Prostate gland (tissue), 2 donors: ENCODE results near the gene SLC6A3. TPM values are rescaled to one million over a fixed set of nuclear protein-coding genes. Genes with fewer than 3 reads are reported as not detected.

Experiments used
- DNase-seq: peaks from one replicate; pipeline ENCODE4 v3.0.0-alpha.2; 2019; ENCODE audit warnings: low spot score
- H3K27ac ChIP-seq, 2 donors: fragments of 200-600 bp; sonication (generic); 2 replicates each; pipeline ENCODE4 v1.5.1; 2017 to 2019
- H3K27me3 ChIP-seq: fragments of 200-600 bp; sonication (generic); replicated peaks from 2 replicates; pipeline ENCODE4 v1.5.1; 2019; ENCODE audit not compliant: insufficient read depth
- H3K36me3 ChIP-seq, 2 donors: fragments of 200-600 bp; sonication (generic); 1 replicate in 1 of 2; 2 replicates in 1 of 2; pipeline versions ENCODE4 v1.5.1 to v1.8.1; 2017 to 2019
- H3K4me1 ChIP-seq: fragments of 200-600 bp; sonication (generic); replicated peaks from 2 replicates; pipeline ENCODE4 v1.5.1; 2019
- H3K4me3 ChIP-seq, 2 donors: fragments of 200-600 bp; sonication (generic); 2 replicates each; pipeline ENCODE4 v1.5.1; 2017 to 2019
- H3K9me3 ChIP-seq: fragments of 200-600 bp; sonication (generic); 2 replicates; pipeline ENCODE4 v1.5.1; 2017
- CTCF ChIP-seq, 4 experiments: fragments of 200-600 bp in 2 of 4; fragments of 450-650 bp in 2 of 4; sonication (generic) in 2 of 4; IDR thresholded peaks; 1 replicate in 3 of 4; 2 replicates in 1 of 4; pipeline ENCODE4 v1.5.1; 2016 to 2019; ENCODE audit warnings: antibody characterized with exemption in 4 of 4, mild to moderate bottlenecking in 2 of 4, moderate library complexity in 2 of 4
- POLR2A ChIP-seq: fragments of 450-650 bp; IDR thresholded peaks from one replicate; pipeline ENCODE4 v1.6.1; 2016; ENCODE audit warnings: antibody characterized with exemption, mild to moderate bottlenecking
- POLR2AphosphoS5 ChIP-seq: sonication (generic); formaldehyde crosslinking; IDR thresholded peaks from one replicate; pipeline ENCODE4 v1.6.1; 2017; ENCODE audit warnings: antibody characterized with exemption
- WGBS: methylation state at CpG from one replicate; pipeline ENCODE4 v1.1.5; 2018; 5-methylcytosine and 5-hydroxymethylcytosine counted together
- intact Hi-C: fragments of 100-400 bp; cut with DNase I; formaldehyde crosslinking; loops from one replicate; pipeline ENCODE4 v1.14.2; 2022
- total RNA-seq, 2 donors: library from RNA; depleted of rRNA; stranded (reverse); fragments of >200 nt; gene quantifications; one replicate each; pipeline ENCODE4 v1.1.0, GENCODE V29; 2016

The SLC6A3 gene
- total RNA-seq, 2 donors from 2014 or later = 4.6 TPM; not detected in 1

GRCh38 chr5:1409381-1410110 is 35.7 kb downstream of the SLC6A3 start:
- 81% methylated on average over 33 of the region's 33 CpGs for WGBS
- Histone ChIP-seq H3K27ac (no peak overlapping the region), H3K36me3 (no peaks in the 10 kb centered on the region), H3K4me3 (no peak overlapping the region), H3K4me1 (no peaks in the 10 kb centered on the region), H3K9me3 (no peaks in the 10 kb centered on the region), H3K27me3 (peaks cover 4% of the 10 kb centered on the region)
- intact Hi-C loops = no loop called here
- no peak for DNase-seq
- TF ChIP-seq POLR2AphosphoS5 = no peak

GRCh38 chr5:1406681-1407640 is 38.3 kb downstream of the SLC6A3 start:
- Histone ChIP-seq H3K4me3 (no peak overlapping the region), H3K27ac (no peak overlapping the region), H3K36me3 (no peaks in the 10 kb centered on the region), H3K4me1 (no peaks in the 10 kb centered on the region), H3K9me3 (no peaks in the 10 kb centered on the region), H3K27me3 (peaks cover 4% of the 10 kb centered on the region)
- intact Hi-C loops = no loop called here
- WGBS = 79% methylated on average over 35 of the region's 35 CpGs
- no peak for DNase-seq
- TF ChIP-seq POLR2AphosphoS5 = no peak
- TF ChIP-seq POLR2A = no peak
- TF ChIP-seq CTCF (IDR thresholded peaks at IDR 0.05) = no peak

GRCh38 chr5:1405539-1406530 is 39.4 kb downstream of the SLC6A3 start:
- Histone ChIP-seq H3K4me1 (no peaks in the 10 kb centered on the region), H3K27me3 (peaks cover 4% of the 10 kb centered on the region), H3K4me3 (no peak overlapping the region), H3K9me3 (no peaks in the 10 kb centered on the region), H3K27ac (no peak overlapping the region), H3K36me3 (no peaks in the 10 kb centered on the region)
- WGBS = 85% methylated on average over 40 of the region's 40 CpGs
- DNase-seq = no peak
- intact Hi-C loops = no loop called here
- TF ChIP-seq POLR2AphosphoS5 (no peak), POLR2A (no peak), CTCF (IDR thresholded peaks at IDR 0.05) (no peak)

GRCh38 chr5:1405121-1405520 is 40.1 kb downstream of the SLC6A3 start:
- peaks cover 4% of the 10 kb centered on the region for H3K27me3 ChIP-seq
- H3K4me3 ChIP-seq = no peak overlapping the region
- no peaks in the 10 kb centered on the region for H3K36me3 ChIP-seq
- no peaks in the 10 kb centered on the region for H3K4me1 ChIP-seq
- WGBS = 80% methylated on average over 19 of the region's 19 CpGs
- TF ChIP-seq POLR2AphosphoS5 = no peak
- no peak for TF ChIP-seq POLR2A
- no peak for TF ChIP-seq CTCF (IDR thresholded peaks at IDR 0.05)
- no peaks in the 10 kb centered on the region for H3K9me3 ChIP-seq
- H3K27ac ChIP-seq = no peak overlapping the region
- no peak for DNase-seq
- intact Hi-C loops = no loop called here
